T1000 (cell line): ENCODE results near the gene NCAN.
"Not testable (repeated sequence)": the region's sequence is repeated elsewhere in the genome, so short reads cannot be mapped to it uniquely, and the experiment has no call there.

Experiments used
- DNase-seq: peaks from one replicate; lab custom pipeline; 2025; ENCODE audit warnings: mixed read lengths; lab: John Stamatoyannopoulos, UW

Gene NCAN

GRCh38 chr19:19224150-19224851 lies 12.5 kb downstream of the NCAN start:
- no peak for DNase-seq

GRCh38 chr19:19224852-19225494 lies 13.2 kb downstream of the NCAN start:
- DNase-seq, result no peak

DNA sequence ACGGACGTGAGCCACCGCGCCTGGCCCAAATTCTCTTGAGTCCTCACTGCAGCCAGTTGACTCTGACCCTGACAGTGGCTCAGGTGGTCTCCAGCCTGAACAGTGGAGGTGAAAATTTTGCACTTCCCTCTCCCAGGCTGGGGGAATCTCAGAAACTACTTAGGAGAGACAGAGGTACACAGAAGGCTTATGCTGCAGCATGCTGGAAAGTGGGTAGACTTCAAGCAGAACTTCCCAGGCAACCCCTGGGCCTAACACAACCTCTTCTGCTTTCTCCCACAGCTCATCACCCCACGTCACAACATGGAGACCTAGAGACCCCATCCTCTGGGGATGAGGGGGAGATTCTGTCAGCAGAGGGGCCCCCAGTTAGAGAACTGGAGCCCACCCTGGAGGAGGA lies 14.4 kb downstream of the NCAN start:
- no peak for DNase-seq

- no peak for DNase-seq
Observed at GRCh38 chr19:19226663-19227062, 14.9 kb downstream of the NCAN start.

DNA sequence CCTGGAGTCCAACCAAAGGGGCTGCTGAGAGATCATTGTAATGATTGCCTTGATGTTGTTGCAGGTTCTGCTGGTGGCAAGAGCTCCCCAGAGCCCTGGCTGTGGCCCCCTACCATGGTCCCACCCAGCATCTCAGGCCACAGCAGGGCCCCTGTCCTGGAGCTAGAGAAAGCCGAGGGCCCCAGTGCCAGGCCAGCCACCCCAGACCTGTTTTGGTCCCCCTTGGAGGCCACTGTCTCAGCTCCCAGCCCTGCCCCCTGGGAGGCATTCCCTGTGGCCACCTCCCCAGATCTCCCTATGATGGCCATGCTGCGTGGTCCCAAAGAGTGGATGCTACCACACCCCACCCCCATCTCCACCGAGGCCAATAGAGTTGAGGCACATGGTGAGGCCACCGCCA lies 15.5 kb downstream of the NCAN start:
- DNase-seq, result no peak

DNA sequence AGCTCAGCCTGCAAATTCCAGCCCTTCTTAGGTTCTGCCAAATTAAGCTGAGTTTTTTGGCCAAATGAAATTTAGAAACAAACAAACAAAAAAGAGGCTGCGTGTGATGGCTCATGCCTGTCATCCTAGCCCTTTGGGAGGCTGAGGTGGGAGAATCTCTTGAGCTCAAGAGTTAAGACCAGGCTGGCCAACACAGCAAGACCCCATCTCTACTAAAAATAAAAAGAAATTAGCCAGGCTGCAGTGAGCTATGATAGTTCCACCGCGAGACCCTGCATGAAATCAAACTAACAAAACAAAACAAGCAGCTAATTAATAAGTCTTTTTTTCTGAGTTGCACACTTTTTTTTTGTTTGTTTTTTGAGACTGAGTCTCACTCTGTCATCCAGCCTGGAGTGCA lies 17.9 kb downstream of the NCAN start:
- no peak for DNase-seq

DNA sequence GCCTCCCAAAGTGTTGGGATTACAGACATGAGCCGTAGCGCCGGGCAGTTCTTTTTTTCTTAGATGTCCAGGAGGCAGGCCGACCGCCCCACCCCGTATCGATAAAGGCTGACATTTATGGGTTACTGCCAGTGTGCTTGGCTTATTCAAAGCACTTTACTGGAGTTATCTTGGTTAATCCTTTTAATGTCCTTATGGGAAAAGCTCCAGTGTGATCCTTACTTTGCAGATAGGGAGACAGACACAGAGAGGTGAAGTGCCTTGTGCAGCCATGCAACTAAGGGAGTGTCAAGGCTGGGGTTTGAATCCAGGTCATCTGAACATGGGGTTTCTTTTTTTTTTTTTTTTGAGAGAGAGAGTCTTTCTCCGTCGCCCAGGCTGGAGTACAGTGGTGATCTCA lies 19.2 kb downstream of the NCAN start:
- DNase-seq, result no peak

- no peak for DNase-seq
Observed at GRCh38 chr19:19232261-19232721, 20.5 kb downstream of the NCAN start.

GRCh38 chr19:19234220-19234816 lies 22.6 kb downstream of the NCAN start:
- no peak for DNase-seq

DNA sequence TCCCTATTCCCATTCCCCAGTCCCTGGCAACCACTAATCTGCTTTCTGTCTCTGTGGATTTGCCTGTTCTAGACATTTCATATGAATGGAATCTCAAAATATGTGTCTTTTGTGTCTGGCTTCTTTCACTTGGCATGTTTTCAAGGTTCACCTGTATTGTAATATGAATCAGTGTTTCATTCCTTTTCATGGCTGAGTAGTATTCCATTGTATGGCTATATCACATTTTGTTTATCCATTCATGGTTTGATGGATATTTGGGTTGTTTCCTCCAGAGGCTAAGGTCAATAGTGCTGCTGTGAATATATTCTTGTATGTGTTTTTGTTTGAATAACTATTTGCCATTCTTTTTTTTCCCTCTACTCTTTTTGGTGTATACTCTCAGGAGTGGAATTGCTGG lies 24.4 kb downstream of the NCAN start:
- DNase-seq, result no peak

DNA sequence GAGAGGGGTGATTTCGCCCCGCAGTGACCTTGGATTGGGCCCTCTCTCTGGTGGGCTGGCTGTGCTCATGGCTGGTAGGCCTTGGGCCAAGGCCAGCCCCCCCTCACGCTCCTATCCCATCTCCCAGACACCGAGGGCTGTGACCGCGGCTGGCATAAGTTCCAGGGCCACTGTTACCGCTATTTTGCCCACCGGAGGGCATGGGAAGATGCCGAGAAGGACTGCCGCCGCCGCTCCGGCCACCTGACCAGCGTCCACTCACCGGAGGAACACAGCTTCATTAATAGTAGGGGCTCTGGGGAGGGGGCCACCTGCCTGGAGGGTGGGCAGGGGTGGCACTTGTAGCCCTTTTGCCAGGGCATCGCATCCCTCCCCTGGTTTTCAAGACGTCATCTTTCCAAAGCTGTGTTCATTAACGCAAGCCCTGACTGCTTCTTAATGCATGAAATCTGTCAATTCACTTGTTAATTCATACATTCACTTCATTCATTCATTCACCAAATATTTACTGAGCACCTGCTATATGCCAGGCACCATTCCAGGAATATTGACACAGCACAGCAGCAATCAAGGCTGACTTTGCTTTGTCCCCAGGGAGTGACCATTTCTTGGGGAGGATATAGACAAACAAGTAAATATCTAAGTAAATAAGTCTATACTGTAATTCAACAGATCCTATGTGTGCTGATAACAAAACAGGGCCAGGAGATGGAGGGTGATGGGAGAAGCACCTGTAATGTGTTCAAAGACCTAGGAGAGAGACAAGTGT lies 26.6 kb downstream of the NCAN start:
- no peak for DNase-seq

DNA sequence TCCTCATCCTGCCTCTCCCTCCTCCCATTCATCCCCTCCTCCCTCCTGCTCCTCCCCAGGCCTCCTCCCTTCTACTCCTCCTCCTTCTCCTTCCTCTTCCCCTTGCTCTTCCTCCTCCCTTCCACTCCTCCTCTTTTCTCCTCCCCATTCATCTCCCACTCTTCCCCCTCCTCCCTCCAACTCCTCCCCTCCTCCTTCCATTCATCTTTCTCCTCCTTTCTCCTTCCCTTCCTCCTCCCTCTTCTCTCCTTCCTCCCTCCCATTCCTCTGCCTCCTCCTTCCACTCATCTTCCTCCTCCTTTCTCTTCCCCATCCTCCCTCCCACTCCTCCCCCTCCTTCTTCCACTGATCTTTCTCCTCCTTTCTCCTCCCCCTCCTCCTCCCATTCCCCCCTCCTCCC lies 27.9 kb downstream of the NCAN start:
- no peak for DNase-seq

DNA sequence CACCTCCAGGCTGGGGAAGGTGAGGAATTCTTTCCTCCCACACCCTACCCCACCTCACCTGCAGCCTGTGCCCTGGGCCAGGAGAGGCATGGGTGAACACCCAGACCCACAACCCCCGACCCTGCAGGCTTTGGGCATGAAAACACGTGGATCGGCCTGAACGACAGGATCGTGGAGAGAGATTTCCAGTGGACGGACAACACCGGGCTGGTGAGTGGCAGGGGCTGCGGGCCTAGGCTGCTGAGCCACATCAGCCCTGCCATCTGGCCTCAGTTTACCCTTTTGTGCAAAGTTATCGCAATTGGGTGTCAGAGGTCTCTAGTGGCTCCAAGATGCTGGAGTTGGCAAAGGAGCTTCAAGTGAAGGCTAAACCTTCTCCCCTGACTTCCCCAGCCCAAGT lies 28.7 kb downstream of the NCAN start:
- DNase-seq, result no peak

- DNase-seq, result no peak
Observed at GRCh38 chr19:19250196-19250801, 38.5 kb downstream of the NCAN start.

GRCh38 chr19:19253409-19253808 lies 41.7 kb downstream of the NCAN start:
- not testable (repeated sequence) for DNase-seq

DNA sequence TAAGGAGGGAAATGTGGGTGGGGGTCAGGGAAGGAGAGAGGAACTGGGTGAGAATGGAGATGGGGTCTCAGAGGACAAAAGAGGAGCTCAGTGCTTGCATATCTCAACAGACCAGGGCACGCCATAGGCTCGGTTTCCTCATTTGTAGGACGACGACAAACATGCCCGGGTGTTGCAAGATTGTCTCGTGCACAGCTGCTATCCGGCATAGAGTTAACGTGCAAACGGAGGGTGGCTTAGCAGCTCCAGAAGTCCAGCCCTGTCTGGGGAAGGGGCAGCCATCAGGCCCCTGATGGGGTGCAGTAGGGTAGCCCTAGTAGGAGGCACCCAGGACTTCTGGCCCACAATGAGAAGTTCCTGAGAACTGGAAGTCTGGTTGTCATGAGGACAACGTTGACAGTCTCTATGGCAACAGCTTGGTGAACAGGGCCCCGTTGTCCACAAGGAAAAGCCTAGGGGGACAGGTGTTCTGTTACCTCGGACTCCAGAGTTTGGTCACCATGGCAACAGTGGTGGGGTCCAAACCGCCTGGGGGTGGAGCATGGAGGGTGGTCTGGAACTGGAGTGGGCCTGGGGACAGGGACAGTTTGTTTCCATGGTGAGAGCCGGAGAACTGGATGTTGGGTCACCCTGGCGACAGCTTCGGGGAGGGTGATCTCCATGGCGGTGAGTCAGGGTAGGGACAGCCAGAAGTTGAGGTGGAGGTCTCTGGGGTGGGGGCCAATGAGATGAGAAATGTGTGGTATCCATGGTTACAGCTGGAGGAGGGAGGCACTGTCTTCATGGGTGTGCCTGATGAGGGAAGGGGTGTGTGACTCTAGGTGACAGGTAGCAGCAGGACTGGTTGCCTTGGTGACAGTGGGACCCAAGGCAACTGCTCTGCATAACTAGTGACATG lies 44.6 kb downstream of the NCAN start:
- DNase-seq, result no peak

GRCh38 chr19:19257137-19257536 lies 45.4 kb downstream of the NCAN start:
- DNase-seq, result no peak

DNA sequence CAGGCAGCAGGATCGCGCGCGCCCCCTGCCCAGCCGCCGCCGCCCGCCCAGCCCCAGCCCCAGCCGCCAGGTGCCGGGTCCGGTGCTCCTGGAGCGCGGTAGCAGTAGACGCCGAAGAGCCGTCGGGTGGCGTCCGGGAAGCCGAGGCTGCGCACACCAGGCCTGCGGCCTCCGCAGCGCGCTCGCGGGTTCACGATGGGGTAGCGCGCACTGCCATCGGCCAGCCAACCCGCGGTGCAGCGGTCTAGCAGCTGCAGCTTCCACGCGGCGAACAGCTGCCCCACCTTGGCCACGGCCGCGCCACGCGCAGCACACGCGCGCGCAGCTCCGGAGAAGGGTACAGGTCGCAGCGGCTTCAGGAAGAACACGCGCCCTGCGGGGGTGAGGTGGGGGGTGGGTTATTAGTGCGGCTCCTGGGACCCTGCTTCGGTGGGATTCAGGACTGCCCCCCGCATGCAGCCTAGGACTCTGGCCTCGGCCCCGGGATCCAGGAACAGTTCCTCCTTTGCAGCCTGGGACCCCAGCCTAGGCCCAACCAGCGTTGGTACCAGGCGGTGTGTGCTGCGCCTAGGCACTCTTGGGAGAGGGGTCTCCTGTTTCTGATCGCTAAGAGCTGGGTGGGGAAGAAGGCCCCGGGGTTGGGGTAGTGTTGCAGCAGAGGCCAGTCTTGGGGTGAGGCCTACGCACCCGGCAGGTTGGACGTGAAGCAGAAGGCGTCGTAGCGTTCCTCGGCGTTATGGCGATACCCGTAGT lies 46.3 kb downstream of the NCAN start:
- DNase-seq, result no peak

GRCh38 chr19:19258589-19259338 lies 47.0 kb downstream of the NCAN start:
- no peak for DNase-seq

DNA sequence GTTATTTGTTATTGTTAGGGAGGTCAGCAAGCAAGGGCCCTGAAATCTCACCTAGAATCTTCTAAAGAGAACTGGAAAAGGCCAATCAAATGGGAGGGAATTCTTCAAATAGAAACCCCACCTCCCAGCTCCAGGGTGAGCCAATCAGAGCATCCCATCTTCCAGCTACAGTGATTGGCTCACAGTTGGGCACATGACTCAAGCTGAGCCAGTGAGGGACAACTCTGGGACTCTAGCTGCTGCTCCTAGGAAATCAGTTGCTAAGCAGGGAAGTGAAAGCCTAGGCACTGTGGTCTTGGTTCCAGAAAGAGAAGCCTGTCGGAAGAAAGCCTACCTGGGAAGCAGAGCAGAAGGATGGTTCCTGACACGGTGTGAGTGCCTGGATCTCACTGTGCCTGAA lies 48.0 kb downstream of the NCAN start:
- no peak for DNase-seq
